ENCODE measurements around the gene ASXL2.

DNA sequence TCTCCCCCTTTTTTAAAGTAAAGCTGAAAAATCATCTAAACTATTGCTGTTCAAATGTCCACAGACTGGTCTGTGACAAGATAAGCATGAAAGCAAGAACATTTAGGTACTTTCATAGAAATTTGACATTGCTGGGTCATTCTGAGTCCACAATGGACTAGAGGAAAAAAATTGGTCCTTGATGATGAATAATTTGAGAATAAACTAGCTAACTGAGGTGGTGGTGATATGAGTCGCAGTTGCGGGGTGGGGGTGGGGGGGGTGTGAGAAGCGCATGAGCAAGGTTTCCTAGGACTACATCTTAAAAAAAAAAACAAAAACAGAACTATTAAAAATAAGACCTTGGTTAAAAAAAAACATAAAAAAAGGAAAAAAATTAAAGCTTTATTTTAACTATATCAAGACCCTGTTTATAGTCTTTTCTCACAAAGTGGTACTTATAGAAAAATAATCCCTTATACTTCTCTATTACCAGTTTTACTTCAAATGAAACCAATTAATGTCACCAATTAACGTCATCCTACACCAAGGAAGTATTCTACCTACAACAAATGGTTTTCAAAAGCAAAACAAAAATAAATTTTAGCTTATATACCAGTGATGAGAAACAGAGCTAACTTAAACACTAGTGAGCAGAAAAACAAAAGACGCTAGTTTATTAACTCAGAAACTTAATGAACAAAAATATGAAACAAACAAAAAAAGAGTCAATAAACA lies 88.1 kb downstream of the ASXL2 start:
- TF ChIP-seq, protein P1, sequence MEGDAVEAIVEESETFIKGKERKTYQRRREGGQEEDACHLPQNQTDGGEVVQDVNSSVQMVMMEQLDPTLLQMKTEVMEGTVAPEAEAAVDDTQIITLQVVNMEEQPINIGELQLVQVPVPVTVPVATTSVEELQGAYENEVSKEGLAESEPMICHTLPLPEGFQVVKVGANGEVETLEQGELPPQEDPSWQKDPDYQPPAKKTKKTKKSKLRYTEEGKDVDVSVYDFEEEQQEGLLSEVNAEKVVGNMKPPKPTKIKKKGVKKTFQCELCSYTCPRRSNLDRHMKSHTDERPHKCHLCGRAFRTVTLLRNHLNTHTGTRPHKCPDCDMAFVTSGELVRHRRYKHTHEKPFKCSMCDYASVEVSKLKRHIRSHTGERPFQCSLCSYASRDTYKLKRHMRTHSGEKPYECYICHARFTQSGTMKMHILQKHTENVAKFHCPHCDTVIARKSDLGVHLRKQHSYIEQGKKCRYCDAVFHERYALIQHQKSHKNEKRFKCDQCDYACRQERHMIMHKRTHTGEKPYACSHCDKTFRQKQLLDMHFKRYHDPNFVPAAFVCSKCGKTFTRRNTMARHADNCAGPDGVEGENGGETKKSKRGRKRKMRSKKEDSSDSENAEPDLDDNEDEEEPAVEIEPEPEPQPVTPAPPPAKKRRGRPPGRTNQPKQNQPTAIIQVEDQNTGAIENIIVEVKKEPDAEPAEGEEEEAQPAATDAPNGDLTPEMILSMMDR (IDR thresholded peaks at IDR 0.05; ENCODE audit: low read length): no peak
- no peak for TF ChIP-seq EZH2 (optimal IDR thresholded peaks at IDR 0.05; ENCODE audit: low read depth, low read length)
